NCI-H2029 (cell line): Measurements from ENCODE around the gene PSTPIP2.
"Not testable (repeated sequence)": the region's sequence is repeated elsewhere in the genome, so short reads cannot be mapped to it uniquely, and the experiment has no call there.

Source experiments
- DNase-seq: peaks from one replicate; lab custom pipeline; 2025; lab: John Stamatoyannopoulos, UW

The PSTPIP2 gene

GRCh38 chr18:46037512-46038305, 34.4 kb downstream of the PSTPIP2 start:
- no peak for DNase-seq

GRCh38 chr18:46035696-46036680, 36.1 kb downstream of the PSTPIP2 start:
- no peak for DNase-seq

GRCh38 chr18:46034230-46034629, 37.8 kb downstream of the PSTPIP2 start:
- no peak for DNase-seq

GRCh38 chr18:46031741-46032140, 40.3 kb downstream of the PSTPIP2 start:
- no peak for DNase-seq

GRCh38 chr18:46028536-46028891, 43.5 kb downstream of the PSTPIP2 start:
- DNase-seq, result no peak

- no peak for DNase-seq
These were observed 52.1 kb downstream of the PSTPIP2 start for GRCh38 chr18:46019936-46020335.

- DNase-seq, result no peak
These were observed 58.4 kb downstream of the PSTPIP2 start for GRCh38 chr18:46013484-46014189.

GRCh38 chr18:46010676-46011075, 61.4 kb downstream of the PSTPIP2 start:
- no peak for DNase-seq

GRCh38 chr18:46010050-46010449, 62.0 kb downstream of the PSTPIP2 start:
- DNase-seq, result no peak

- no peak for DNase-seq
These were observed 62.8 kb downstream of the PSTPIP2 start for GRCh38 chr18:46009125-46009840.

- no peak for DNase-seq
These were observed 63.5 kb downstream of the PSTPIP2 start for GRCh38 chr18:46008531-46008930.

GRCh38 chr18:46007165-46007564, 64.9 kb downstream of the PSTPIP2 start:
- DNase-seq, result no peak

GRCh38 chr18:46002934-46003333, 69.1 kb downstream of the PSTPIP2 start:
- DNase-seq, result no peak

- no peak for DNase-seq
These were observed 70.2 kb downstream of the PSTPIP2 start for GRCh38 chr18:46001892-46002291.

- no peak for DNase-seq
These were observed 71.0 kb downstream of the PSTPIP2 start for GRCh38 chr18:46001074-46001473.

GRCh38 chr18:45999536-45999935, 72.5 kb downstream of the PSTPIP2 start:
- DNase-seq, result no peak

- DNase-seq, result no peak
These were observed 73.8 kb downstream of the PSTPIP2 start for GRCh38 chr18:45998244-45998643.

- DNase-seq, result no peak
These were observed 74.3 kb downstream of the PSTPIP2 start for GRCh38 chr18:45997700-45998151.

- DNase-seq, result no peak
These were observed 76.6 kb downstream of the PSTPIP2 start for GRCh38 chr18:45995461-45995860.

- no peak for DNase-seq
These were observed 78.6 kb downstream of the PSTPIP2 start for GRCh38 chr18:45993438-45993837.

GRCh38 chr18:45992527-45992926, 79.5 kb downstream of the PSTPIP2 start:
- not testable (repeated sequence) for DNase-seq

- DNase-seq, result no peak
These were observed 80.3 kb downstream of the PSTPIP2 start for GRCh38 chr18:45991788-45992187.
